HG03175 (cell line): ENCODE measurements around the gene PTCD3.

Experiments used
- ATAC-seq: cut with Tn5 transposase; IDR thresholded peaks from one replicate; pipeline ENCODE4 v1.9.1; 2021; ENCODE audit warnings: mild to moderate bottlenecking, moderate library complexity; ENCODE audit not compliant: unreplicated experiment

PTCD3 gene

DNA sequence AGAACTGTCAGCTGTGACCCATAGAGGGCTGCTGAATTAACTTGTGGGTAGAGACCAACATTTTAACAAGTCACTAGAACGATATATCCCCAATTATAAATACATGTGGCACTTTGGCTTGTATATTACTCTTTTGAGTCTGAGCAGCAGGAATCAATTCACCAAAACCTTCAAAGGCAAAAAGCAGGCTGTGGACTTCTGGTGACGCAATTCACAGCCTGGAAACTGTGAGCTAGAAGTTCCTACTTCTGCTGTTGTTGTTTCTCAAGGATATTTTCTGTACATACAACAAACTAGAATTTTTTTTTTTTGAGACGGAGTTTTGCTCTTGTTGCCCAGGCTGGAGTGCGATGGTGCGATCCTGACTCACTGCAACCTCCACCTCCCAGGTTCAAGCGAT is 37.3 kb downstream of the PTCD3 start:
- no peak for ATAC-seq

DNA sequence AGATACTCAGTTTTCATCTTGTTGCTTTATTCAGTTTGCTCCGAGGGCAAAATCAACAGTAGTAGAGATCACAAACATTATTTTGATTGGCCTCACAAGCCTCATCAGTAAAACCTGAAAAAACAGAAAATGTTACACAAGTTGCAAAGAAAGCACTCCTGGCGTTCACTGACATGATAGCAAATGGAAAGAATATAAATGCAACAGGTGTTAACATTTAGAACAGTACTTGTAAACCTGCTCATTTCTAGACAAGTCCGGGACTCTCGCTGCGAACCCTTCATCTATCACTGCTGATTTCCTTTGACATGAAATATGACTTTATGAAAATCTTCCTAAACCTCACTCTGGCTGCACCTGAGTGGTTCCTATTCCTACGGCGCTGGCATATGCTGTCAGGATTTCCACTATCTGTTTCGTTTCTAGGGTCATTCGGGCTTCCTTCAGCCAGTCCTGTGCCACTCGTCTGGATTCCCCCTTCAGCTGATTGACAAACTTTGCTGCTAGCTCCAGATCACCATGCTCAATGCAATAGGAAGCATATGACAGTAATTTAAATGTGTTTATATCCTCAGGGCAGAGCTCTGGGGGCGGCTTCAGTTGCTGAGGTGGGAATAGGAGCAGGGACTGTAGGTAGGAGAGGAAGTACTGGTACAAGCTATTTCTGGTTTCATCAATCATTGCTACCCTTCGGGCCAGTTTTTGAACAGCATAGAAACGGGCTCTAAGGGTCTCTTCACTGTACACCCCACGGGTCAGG is 38.1 kb downstream of the PTCD3 start:
- ATAC-seq: no peak

DNA sequence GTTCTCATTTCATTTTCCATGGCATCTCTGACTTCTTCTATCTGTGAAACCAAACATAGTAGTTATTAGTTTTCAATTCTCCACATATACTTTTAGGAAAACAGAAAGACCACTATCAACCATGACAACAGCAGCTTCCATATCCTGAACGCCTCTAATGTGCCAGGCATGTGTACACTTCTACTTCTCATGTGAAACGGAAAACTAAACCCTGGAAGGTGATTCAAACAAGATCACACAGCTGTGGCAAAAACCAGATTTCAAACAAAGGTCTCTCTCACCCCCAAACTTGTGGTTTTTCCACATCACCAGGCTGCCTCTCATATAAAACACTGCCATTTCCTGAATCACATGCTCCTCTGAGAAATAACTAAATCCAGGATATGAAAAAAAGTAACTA is 41.8 kb downstream of the PTCD3 start:
- no peak for ATAC-seq

DNA sequence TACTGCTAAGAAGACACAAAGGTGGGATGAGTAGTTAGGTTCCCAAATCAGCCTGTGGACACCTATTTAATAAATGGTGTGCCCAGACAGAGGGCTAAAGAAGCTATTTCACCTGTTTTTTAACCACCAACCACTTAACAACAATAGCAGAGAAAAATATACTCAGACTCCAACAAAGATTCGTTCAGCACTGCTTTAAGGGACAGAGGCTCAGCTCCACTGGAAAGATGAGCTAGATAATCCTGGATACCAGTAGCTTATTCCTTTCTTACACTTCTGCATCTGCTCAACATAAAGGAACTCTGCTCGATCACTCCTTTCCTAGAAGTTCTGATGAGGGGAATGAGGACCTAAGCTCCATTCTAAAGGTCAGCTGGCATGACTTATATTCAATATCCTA is 44.5 kb downstream of the PTCD3 start:
- ATAC-seq: no peak

DNA sequence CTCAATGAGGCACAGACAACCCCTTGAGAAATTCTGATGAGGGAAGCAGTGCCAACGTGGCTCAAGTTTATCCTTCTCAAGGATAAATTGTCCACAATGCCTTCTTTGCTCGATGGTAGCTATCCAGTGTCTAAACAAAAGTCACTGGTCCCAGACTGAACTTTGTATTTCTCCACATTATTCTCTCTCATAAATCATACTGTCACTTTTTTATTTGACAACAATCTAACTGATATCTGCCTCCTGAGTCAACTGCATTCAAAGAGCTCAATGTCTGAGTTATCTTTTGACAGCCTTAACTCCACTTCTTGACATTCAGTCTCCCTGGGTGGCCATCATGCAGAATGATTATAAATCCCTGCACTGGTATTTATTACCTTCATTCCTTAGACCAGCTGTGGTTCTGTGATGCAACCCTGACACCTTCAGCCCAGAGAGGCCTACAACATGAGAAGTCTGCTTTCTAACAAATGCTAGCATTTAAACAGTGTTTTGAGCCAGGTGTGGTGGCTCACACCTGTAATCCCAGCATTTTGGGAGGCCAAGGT is 51.0 kb downstream of the PTCD3 start:
- ATAC-seq: no peak

DNA sequence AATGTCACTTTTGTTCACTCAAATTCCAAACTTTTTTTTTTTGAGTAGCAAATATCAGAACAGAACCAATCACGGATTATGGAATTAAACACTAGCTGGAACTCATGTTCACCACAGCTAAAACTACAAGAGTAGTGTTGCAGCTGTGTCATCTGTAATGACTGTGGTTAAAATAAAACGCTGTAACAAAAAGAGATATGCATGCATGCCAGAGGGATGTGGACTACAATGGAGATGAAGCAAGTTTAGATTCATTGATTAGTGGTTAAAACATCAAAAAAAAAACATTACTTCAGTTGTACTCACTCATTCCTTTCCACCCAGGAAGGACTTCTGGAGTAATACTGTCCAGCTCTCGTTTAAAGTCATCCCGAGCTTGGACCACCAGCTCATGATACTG is 52.3 kb downstream of the PTCD3 start:
- ATAC-seq: no peak

DNA sequence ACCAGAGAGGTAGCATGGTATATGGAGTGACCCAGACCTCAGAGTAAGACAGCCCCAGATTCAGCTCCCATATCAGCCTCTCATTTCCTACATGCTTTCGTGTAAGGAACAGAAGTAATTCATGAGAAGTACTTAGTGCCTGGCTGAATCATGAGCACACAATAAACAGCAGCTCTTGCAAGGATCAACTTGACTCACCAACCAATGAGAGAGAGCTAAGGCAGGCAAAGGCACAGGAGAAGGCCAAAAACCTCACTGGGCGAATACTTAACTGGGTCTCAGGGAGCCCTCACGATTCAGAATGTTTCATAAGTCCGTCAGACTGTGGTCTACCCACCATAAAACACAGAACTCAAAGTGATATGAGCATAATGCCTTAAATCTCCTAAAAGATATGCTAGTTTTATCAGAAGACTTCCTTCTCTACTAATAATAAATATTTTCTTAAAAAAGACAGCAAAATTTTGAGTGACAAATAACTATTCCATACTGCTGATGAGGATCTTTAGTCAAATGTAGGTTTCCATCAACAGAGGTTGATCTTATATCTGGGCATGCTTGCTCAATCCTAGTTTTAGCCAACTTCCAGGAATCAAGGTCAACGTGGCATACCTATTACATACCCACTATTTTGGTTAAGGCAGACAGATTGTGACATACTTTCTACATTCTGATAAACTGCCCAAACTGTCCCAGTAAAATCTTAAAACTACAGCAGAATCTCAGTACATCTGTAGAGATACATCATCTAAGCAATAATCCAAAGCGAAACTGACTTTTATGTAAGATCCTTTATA is 54.3 kb downstream of the PTCD3 start:
- no peak for ATAC-seq

DNA sequence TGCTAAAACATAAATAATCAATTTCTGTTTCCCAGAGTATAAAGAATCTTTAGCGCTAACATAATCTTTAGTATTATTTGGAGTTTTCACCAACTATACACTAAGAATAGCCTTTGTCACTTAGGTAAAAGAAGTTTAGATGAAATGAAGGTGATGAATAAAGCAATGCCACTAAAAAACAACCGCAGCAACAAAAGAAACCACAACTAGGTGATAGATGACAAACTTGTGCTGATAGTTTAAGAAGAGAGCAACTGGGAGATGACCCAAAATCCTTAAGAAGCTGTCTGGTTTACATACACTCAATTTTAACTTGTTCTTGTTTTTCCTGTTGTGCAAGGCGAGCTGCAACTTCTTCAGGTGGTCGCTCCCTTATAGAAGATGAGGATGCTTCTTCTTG is 64.4 kb downstream of the PTCD3 start:
- no peak for ATAC-seq

DNA sequence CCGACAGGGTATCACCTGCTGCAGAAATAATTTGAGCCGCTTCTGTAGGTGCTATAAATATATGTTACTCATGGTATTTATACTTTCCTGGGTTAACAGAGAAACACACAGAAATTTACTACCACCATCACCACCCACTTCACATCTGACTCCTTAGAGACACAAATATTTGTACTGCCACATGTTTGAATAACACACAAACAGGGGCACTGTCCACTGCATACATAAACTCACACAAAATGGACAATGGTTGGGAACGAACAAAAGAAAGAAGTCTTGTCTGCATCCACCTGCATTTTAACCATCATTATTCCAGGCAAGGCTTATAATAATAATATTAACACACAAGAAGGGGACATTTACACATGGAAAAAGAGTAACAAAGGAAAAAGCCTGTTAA is 65.3 kb downstream of the PTCD3 start:
- no peak for ATAC-seq

DNA sequence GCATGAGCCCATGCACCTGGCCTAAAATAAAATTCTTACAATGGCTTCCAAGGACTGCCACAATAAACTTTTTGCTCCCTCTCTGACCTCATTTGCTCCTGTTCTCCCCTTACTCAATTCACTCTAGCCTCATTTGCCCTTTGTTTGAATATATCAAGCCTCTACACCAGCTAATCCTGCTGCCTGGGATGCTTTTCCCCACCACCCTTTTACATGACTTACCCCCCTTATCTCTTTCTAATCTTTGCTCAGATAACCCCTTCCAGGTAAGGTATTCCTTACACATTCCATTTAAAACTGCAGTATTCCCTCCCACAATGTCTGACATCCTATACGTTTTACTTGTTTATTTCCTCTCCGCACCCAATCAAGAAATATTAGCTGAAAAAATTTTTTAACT is 66.6 kb downstream of the PTCD3 start:
- ATAC-seq: no peak

- no peak for ATAC-seq
These were observed 68.4 kb downstream of the PTCD3 start for GRCh38 chr2:86174445-86174844.

DNA sequence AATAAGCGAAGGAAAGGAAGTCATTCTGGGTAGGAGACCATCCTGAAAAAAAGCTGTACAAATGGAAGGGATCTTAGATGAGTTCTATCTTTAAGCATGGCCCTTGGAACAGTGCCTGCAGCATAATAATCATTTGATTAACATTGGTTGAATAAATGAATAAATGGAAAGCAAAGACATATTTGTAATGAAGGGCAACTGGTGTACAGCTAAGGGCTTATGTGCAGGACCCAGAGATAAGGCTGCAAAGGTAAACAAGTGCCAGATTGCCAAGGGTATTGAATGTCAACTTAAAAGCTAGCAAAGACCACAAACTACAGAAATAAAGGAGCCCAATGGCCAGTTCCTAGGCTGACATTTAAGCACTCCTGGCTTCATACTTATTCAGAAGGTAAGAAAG is 69.8 kb downstream of the PTCD3 start:
- ATAC-seq: no peak

- no peak for ATAC-seq
These were observed 70.6 kb downstream of the PTCD3 start for GRCh38 chr2:86176597-86176996.

DNA sequence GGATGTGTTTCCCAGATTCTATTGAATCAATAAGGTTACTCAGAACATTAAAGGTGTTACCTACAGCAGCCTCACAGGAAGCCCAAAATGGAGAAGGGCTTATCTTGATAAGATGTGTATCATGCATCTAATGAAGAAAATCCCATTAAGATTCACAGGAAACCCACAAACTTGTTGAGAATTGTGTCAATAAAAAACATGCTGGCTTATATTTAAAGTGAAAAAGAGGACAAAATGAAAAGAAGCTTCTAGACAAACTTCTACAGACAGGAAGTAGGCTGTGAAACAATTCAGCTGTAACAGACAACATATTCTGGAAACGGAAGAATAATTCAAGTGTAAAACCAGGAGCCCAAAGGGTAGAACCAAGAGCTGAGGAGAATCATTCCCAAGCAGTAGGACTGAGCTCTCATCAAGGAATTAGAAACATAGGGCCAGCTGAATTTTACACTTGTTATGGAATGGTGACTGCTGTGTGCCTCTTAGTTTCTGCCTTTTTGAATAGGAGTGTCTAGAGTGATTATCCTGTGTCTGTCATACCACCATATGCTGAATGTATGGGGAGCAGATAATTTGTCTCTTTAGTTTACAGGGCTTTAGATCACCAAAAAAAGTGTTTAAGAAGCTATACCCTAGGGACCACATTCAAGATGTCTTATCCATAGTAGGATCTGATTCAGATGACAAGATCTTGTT is 79.6 kb downstream of the PTCD3 start:
- ATAC-seq: no peak

GRCh38 chr2:86186431-86186830 is 80.4 kb downstream of the PTCD3 start:
- ATAC-seq: no peak

DNA sequence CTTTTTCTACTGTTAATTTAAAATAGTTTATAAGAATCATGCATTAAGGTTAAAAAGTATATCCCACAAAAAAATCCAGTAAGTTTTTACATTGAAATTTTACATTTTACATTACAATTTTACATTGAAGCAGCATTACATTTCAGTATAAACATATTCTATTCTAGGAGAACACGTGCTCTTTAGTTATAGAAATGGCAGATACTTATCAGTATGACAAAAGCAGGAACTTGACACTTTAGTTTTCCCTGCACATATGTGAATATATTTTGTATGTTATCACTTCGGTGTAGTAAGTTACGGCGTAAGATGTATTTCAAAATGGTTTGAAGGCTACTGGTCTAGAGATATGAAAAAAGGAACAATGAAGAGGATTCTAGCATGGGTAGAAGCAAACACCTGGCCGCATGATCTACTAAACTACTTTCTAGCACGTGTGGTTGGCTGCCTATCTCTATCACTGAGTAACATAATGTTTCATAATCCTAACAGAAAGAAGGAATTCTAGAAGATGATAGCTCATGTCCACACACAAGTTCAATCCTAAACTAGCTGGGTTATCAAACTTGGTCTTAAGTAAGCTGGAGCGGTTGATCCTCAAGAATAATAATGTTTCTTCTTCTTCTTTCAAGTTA is 83.9 kb downstream of the PTCD3 start:
- no peak for ATAC-seq
